Nucleus accumbens (tissue), 56 donors: ENCODE measurements around the gene THSD7A.

Experiments used
- DNase-seq, 56 donors: peaks; one replicate each; lab custom pipeline; 2025; lab: John Stamatoyannopoulos, UW

THSD7A gene

GRCh38 chr7:11355399-11356005 lies 476.5 kb downstream of the THSD7A start:
- DNase-seq = no peak

- DNase-seq = no peak
Measured at GRCh38 chr7:11346302-11346701, 485.7 kb downstream of the THSD7A start.

GRCh38 chr7:11345621-11346020 lies 486.4 kb downstream of the THSD7A start:
- no peak for DNase-seq

GRCh38 chr7:11343818-11344413 lies 488.1 kb downstream of the THSD7A start:
- no peak for DNase-seq

GRCh38 chr7:11343136-11343535 lies 488.9 kb downstream of the THSD7A start:
- DNase-seq = no peak

GRCh38 chr7:11341285-11341944 lies 490.6 kb downstream of the THSD7A start:
- peak in 10 of 56 donors; percentile 1 to 29 (median 6) for DNase-seq

GRCh38 chr7:11336432-11336831 lies 495.6 kb downstream of the THSD7A start:
- DNase-seq = no peak

GRCh38 chr7:11335947-11336346 lies 496.1 kb downstream of the THSD7A start:
- DNase-seq = no peak

- DNase-seq = no peak
Measured at GRCh38 chr7:11332865-11333228, 499.2 kb downstream of the THSD7A start.

GRCh38 chr7:11332186-11332864 lies 499.7 kb downstream of the THSD7A start:
- DNase-seq = no peak

- DNase-seq = no peak
Measured at GRCh38 chr7:11331128-11332102, 500.6 kb downstream of the THSD7A start.

GRCh38 chr7:11330717-11331116 lies 501.3 kb downstream of the THSD7A start:
- DNase-seq = no peak

- no peak for DNase-seq
Measured at GRCh38 chr7:11330208-11330607, 501.8 kb downstream of the THSD7A start.

GRCh38 chr7:11329626-11330025 lies 502.4 kb downstream of the THSD7A start:
- no peak for DNase-seq

- DNase-seq = no peak
Measured at GRCh38 chr7:11328309-11328708, 503.7 kb downstream of the THSD7A start.

- DNase-seq = no peak
Measured at GRCh38 chr7:11327633-11328032, 504.4 kb downstream of the THSD7A start.
